ENCODE measurements around the gene LRBA.
"Not testable (repeated sequence)": the region's sequence is repeated elsewhere in the genome, so short reads cannot be mapped to it uniquely, and the experiment has no call there.

The LRBA gene

DNA sequence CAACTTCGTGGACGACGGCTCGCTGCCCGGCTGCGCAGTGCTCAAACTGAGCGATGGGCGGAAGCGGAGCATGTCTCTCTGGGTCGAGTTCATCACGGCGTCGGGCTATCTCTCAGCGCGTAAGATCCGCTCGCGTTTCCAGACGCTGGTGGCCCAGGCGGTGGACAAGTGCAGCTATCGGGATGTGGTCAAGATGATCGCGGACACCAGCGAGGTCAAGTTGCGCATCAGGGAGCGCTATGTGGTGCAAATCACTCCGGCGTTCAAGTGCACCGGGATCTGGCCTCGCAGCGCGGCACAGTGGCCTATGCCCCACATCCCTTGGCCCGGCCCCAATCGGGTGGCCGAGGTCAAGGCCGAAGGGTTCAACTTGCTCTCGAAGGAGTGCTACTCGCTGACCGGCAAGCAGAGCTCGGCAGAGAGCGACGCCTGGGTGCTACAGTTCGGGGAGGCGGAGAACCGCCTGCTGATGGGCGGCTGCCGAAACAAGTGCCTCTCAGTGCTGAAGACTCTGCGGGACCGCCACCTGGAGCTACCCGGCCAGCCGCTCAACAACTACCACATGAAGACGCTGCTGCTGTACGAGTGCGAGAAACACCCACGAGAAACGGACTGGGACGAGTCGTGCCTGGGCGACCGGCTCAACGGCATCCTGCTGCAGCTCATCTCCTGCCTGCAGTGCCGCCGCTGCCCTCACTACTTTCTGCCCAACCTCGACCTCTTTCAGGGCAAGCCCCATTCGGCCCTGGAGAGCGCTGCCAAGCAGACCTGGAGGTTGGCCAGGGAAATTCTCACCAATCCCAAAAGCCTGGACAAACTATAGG, 431.6 kb downstream of the LRBA start:
- peak; percentile 38 for DNase-seq

DNA sequence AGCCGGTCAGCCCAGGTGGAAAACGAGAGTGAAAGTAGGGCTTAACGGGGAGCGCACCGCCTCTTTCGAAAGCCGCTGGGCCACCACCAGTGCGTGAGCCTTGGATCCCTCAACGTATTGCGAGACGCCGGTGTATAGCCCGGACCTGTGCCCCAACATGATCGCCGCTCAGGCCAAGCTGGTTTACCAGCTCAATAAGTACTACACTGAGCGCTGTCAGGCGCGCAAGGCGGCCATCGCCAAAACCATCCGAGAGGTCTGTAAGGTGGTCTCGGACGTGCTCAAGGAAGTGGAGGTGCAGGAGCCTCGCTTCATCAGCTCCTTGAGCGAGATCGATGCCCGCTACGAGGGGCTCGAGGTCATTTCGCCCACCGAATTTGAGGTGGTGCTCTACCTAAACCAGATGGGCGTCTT, 432.2 kb downstream of the LRBA start:
- DNase-seq: peak; percentile 28

DNA sequence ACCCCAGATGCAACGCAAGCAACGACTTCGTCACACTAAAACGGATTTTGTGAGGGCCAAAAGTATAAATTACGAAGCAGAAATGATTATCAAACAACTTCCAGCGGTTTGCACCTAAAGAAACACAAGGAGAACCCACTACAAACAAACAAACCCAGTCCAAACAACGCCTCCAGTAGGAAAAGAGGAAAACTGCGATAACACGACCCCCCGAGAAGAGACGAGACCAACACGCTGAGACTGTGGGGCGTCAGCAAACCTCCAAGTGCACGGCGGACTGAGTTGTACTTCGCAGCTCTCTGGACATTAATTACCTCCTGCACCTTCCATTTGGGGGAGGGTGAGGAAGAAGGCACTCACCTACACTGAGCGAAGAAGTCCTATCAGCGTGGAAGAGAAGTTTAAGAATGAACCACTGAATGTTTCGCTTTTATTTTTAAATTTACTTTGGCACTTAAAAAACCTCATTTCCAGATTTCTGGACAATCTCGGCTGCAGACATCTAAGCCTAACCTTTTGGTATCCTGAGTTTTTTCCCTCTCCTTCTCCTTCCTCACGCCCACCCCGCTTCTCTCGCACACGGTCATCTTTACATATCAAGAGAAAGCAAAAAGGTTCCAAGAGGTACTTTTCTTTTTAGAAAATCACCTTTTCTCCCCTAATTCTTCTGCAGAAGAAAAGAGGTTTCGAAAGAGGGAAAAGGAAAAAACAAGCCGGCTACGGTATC, 432.8 kb downstream of the LRBA start, which contains the start of gene MAB21L2:
Gene MAB21L2 (plus strand): TSS at position 6 of the 727 bp plus-strand sequence. CDS start 879 bp downstream, outside the sequence.
- DNase-seq: no peak

DNA sequence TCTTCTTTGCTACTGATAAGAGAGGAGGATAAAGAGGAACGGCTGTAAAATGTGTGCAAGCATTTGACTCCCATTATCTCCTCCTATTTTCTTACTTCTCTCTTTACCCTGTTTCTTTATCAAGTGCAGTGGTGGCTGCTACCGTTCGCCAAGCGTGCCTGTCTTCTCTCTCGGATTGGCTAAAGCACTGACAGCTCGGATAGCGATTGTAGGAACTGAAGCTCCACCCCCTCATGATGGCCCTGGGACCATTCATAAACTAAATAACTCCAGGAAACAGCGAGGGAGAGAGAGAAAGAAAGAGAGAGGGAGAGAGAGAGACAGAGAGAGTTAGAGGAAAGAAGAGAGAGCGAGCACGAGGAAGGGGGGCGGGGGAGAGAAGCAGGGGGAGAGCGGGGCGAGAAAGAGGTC, 433.4 kb downstream of the LRBA start:
- peak; percentile 62 for DNase-seq

DNA sequence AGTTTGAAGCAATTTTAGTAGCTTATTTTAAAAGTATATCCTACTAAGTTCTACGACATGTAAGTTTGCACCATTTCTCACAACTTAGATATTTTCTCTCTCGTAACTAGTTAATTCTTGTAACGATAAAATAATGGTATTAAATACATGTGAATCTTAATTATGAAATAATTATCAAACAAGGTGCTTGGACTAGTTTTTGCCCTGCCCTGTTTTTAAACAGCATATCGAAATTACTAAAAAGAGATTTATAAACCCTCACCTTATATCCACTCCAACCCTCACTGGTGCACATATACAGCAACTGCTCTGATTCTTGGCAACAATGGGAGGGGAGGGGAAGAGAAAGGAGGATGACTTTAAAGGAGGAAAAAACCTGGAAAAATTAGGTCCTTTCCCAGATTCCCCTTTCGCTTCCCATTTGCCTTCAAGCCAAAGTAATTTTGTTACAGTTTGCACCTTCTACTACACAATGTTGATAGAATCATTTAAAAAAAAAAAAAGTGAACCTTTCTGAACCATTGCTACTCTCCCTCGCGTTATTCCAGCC, 434.0 kb downstream of the LRBA start:
- no peak for DNase-seq

DNA sequence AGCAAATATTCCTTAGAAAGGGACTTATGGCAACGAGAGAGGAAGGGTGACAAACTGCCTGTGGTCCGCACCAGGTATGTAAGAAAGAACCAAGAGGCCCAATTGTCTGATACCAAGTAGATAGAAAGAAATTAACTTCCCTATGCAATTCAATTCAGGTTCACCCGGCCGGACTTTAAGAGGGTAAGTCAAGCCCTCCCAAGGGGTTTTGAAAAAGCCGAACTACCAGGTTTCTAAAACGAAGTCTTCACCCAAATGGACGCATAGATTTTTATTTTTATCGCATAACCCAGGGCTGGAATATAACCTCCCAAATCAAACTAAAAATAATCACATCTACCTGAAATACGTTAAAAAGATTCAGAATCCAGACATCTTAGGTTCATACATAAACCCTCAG, 434.8 kb downstream of the LRBA start:
- no peak for DNase-seq

DNA sequence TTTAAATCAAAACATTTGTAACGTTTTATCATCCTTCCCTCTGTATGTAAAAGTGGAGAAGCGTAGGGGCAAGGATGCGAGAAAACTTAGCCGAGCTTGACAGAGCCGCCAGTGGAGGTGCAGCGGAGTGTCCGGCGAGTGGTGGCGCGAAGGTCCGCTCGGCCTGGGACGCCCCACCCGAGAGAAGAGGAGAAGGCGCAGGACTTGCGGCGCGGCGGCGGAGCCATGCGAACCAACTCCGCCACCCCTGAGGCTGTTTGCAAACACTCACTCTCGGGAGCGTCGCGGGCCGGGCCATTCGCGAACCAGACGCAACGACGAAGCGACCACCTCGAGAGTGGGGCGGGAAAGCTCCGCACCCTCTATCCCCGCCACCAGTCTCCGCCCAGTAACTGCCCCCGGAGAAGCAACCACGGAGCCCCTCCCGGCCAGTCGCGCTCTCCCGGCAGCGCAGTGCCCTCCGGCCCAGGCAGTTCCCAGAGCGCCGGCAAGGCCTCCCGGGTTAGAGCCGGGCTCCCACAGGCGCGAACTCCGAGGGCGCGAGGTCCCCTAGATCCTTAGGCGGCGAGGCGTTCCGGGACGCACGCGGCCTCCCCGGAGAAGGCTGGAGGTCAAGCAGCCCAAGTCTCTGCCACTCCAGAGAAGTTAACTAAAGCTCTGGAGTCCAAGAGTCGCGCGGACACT, 435.4 kb downstream of the LRBA start:
- DNase-seq: peak; percentile 39

DNA sequence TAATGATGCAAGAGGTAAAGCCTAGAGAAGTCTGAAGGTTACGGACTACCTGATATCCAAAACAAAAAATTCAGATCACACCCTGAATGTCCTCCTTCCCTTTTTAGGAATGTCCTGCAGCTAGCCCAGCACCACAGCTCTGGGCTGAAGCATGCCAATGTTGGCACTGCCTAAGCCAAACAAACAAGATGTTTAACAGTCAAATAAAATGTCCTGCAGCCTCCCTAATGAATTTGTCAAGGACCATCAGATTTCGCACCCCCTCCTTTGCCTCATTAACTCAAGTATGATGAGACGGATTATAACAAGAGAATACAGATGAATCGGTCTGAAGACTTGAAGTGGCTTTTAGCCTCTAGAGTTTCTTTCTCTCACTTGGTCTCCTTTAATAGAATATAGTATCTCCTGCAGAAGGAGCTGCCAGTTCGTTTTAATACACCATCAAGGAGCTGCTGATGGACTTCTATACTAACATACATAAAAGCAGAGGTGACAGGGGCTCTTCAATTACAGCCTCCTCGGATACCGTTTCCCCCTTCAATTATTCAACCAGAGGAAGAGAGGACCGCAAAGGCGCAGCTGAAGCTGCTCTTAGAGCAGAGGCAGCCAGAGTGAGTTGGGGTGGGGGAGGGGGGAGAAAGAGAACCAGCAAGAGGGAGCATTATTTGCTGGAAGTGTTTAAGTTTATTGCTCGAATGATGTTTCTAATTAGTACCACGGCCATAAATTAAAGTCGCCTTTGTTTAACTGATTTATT, 436.2 kb downstream of the LRBA start:
- peak; percentile 36 for DNase-seq

DNA sequence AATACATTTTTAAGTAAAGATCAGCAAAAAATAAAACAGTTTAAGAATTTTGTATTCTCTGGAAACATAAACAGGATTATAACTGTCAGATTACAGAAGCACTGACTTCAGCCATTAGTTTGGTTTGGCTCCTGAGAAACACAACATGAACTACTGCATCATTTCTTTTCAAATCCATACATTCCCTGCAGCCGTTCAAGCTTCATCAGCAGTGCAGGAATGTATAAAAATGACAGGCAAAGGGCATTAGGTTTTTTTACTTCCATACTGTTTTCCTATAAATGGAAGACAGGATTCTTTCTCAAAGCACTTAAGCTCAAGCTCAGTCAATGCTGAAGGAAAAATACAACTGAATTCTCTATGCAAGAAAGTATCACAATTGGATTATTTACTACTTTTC, 437.3 kb downstream of the LRBA start:
- no peak for DNase-seq

DNA sequence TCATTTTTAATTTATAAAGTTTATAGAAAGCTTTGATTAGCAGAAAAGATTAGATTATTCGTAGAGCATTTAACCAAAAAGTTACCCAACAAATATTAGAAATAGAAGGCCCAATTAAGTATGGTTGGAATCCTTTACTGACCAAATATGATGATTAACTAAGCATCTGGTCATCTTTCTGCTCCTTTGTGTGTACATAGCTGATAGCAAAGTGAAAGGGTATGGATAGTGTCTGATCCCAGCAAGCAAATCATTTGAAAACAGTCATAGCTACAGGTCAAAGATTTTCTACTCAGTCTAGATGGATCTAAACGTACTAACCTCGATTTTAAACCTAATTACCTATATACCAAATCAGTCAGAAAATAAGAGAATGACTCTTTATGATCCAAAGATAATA, 440.4 kb downstream of the LRBA start:
- DNase-seq: no peak

DNA sequence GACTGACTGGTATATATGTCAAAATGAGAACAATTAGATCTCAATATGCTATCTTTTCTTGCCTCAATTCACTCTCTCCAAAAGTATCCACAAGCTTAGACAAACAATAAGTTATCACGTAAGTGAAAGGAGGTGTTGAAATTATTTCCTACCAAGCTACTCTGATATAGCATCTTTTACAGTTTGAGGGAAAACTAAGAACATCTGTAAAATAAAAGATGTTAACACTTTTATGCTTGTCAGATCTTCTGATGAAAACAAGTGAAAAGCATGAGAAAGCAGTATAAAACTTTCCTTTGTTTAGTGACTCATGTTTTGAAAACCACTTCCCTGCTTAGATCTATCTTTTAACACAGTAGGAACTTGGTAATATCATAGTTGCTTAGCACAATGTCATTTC, 441.6 kb downstream of the LRBA start:
- DNase-seq: peak; percentile 56

DNA sequence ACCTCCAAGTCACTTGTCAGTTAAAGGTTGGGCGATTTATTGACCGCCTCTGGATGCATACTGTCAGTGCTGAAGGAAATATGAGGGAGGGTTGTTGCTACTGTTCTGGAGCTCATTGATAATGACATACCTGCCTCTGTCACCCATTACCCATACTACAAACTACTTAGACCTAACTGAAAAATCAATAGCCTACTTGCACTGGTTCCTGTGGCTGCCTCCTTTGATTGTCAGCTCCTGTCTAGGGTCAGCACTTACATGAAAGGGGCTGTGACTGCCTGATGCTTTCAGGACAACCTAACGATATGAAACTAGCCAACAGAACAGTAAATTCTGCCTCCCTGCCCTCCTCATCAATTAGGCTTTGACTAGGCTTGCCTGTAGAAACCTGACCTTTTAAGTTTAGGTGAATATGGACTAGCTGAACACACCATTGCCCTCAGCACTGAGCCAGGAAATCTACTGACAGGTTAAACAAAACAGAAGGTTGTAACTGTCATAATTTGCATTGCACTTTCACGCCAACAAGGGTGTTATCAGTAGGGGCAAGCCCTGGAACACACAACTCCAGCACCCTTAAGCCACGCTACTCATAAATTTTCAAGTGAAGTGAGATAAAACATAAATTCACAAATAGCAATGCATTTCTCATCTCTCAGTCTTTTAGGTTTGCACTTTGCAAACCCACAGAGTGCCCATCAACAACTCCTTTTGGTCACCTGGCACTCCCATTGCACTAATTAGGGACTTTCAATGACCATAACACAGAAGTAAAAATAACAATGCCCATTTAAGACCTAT, 442.2 kb downstream of the LRBA start:
- DNase-seq: no peak

DNA sequence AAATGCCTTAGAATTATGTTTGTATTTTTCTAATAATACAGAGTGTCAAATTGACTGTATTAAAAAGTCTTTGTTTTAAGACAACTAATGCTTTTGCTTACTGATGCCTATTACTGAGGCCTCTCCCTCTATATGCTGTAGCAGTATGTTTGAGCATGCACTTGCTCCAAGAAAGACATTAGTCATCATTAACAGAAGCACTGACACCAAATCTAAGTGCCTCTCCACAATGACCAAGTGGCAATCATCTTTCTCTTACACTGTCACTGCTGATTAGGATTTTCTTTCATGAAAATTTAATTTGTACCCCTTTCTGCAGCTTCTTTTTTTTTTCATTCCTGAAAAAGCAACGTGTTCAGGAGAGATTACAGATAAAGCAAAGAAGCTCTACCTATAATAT, 444.2 kb downstream of the LRBA start:
- DNase-seq: no peak

DNA sequence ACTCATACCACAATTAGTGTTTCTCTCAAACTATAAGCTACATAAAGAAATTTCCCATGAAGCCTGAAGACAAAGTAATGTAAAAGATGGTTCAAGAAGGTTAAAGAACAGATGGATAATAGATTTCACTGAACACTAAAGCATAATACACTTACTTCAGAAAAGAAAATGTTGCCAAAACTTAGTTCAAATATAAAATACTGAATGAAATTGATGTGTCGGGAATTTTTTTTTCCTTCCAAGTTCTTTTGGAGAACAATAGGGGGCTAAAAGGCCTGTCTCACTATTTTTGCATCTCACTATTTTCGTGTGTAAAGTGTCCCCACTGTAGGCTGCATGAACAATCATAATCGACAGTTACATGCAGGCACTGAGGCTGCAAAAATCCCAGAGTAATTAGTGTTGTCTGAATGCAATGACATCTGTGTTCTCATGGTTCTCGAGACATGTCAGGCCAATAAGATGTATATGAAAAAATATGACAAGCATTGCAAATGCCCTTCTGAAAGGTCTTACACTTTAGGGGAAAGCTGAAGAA, 445.0 kb downstream of the LRBA start:
- DNase-seq: no peak

DNA sequence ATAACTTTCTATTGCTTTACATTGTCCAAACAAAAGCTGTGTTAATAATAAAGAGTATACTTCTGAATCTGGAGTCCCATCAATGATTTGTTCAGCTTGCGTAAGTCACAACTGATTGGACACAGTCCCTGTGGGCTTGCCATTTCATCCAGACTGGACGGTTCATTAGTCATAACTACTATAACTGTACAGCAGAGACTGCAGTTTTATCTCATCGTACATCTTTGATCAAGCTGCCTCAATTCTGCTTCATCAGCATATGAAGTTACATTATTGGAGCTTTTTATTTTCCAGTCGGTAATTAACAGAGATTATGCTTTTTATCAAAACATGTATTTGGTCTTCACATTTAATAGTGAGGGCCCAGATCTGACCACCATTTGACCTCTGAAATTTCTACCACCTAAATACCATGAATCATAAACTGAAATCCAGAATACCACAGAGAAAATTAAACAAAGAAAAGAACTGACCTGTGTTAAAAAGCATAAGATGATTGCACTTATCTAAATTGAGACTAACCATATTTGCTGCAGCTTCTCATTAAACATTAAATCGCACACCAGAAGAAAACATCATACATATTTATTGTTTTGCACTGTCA, 445.6 kb downstream of the LRBA start:
- DNase-seq: peak; percentile 51

DNA sequence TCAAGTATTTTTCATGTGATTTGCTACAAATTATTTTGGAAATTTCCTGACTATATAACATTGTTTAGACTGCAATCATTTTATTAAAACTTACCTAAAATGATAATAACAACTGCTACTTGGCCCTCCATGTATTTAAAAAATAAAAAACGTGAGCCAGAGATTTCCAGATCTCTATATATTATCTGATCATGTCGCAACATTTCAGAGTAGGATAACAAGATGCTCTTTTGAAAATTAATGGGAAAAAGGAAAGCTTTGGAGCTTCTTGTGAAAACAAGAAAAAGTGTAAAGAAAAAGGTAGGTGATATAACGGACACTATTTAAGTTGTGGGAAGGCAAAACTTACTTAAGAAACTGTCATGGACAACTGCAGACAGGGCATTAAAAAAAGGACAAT, 448.0 kb downstream of the LRBA start:
- DNase-seq: no peak

DNA sequence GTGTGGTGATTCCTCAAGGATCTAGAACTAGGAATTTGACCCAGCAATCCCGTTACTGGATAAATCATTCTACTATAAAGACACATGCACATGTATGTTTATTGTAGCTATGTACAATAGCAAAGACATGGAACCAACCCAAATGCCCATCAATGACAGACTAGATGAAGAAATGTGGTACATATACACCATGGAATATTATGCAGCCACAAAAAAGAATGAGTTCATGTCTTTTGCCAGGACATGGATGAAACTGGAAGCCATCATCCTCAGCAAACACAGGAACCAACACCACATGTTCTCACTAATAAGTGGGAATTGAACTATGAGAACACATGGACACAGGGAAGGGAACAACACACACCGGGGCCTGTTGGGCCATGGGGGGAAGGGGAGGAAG, 450.1 kb downstream of the LRBA start:
- not testable (repeated sequence) for DNase-seq

DNA sequence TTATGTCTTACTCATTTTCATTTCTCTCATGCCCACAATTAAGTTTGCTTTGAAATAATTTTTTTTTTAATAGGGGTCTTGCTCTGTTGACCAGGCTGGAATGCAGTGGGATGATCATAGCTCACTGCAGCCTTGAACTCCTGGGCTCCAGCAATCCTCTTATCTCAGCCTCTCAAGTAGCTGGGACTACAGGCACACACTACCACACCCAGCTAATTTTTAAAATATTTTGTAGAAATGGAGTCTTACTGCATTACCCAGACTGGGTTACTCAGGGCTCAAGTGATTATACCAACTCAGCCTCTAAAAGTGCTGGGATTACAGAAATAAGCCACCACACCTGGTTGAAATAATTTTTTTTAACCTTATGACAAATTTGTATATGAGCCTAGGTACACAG, 452.3 kb downstream of the LRBA start:
- no peak for DNase-seq

DNA sequence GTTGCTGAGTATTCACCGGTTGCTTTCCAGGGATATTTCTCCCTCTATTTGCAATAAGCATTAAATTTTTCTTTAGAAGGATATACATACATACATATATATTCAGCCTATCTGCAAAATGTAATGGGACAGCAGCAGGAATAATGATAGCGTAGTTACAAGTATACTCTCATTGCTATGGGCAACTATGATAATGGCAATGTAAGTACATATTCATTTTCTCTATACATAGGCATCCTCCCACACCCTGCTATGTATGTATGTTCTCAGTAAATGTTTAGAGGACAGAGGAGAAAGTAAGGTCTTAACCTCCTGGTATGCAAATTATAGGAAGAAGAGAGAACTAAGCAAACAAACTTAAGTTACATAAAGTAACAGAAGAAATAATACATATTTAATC, 452.8 kb downstream of the LRBA start:
- no peak for DNase-seq

DNA sequence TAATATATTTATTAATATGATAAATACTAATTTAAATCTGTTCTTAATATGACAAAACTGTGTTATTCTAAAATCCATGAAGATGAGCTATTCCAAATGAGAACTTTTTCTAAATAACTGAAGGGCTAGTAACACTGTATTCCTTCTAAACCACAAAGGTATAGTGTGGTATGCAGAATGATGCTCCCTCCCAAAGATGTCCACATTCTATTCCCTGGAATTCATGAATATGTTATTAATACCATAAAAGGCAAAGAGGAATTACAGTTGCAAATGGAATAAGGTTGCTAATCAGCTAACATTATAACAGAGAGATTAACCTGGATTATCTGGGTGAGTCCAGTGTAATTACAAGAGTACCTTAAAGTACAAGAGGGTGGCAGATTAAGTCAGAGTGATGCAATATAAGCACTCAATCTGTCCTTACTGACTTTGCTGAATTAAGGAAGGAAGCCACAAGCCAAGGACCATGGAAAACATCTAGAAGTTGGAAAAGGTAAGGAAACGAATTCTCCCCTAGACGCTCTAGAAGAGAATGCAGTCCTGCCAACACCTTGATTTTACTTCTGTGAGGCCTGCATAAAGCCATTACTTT, 453.8 kb downstream of the LRBA start:
- DNase-seq: no peak

DNA sequence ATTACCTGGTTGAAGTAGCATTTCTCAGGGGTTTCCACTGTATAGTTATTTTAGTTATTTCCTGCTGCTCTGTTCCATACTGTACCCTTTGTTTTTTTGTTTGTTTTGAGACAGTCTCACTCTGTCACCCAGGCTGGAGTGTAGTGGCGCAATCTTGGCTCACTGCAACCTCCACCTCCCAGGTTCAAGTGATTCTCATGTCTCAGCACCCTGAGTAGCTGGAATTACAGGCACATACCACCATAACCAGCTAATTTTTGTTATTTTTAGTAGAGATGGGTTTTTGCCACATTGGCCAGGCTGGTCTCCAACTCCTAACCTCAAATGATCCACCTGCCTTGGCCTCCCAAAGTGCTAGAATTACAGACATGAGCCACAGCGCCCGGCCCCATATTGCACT, 457.3 kb downstream of the LRBA start:
- not testable (repeated sequence) for DNase-seq

All from fibroblast of skin of right biceps (primary cell).